NCI-H69 (cell line): ENCODE measurements around the gene LMTK2.

Experiments
- DNase-seq: peaks from one replicate; lab custom pipeline; 2025; lab: John Stamatoyannopoulos, UW

Gene LMTK2

GRCh38 chr7:98106647-98107312 lies at the start of gene LMTK2:
TSS of gene LMTK2 (plus strand) at chr7:98106862. CDS start at chr7:98107178, 316 bp downstream.
- peak; percentile 95 for DNase-seq

GRCh38 chr7:98057157-98057556 lies 49.5 kb upstream of the LMTK2 start:
- no peak for DNase-seq

- no peak for DNase-seq
Observed at GRCh38 chr7:98058186-98058585, 48.5 kb upstream of the LMTK2 start.

- DNase-seq, result no peak
Observed at GRCh38 chr7:98064233-98064632, 42.4 kb upstream of the LMTK2 start.

- no peak for DNase-seq
Observed at GRCh38 chr7:98066208-98066607, 40.5 kb upstream of the LMTK2 start.

- no peak for DNase-seq
Observed at GRCh38 chr7:98066934-98067507, 39.6 kb upstream of the LMTK2 start.

- DNase-seq, result no peak
Observed at GRCh38 chr7:98073047-98073446, 33.6 kb upstream of the LMTK2 start.

GRCh38 chr7:98075801-98076200 lies 30.9 kb upstream of the LMTK2 start:
- DNase-seq, result no peak

- DNase-seq, result no peak
Observed at GRCh38 chr7:98077762-98078161, 28.9 kb upstream of the LMTK2 start.

- peak; percentile 20 for DNase-seq
Observed at GRCh38 chr7:98078197-98078870, 28.3 kb upstream of the LMTK2 start.

- peak; percentile 73 for DNase-seq
Observed at GRCh38 chr7:98079891-98080648, 26.6 kb upstream of the LMTK2 start.

GRCh38 chr7:98081319-98081718 lies 25.3 kb upstream of the LMTK2 start:
- DNase-seq, result no peak

- DNase-seq, result peak; percentile 12
Observed at GRCh38 chr7:98084631-98085030, 22.0 kb upstream of the LMTK2 start.

- DNase-seq, result no peak
Observed at GRCh38 chr7:98085674-98086073, 21.0 kb upstream of the LMTK2 start.

GRCh38 chr7:98086281-98086718 lies 20.4 kb upstream of the LMTK2 start:
- DNase-seq, result peak; percentile 38

GRCh38 chr7:98088109-98088508 lies 18.6 kb upstream of the LMTK2 start:
- no peak for DNase-seq

GRCh38 chr7:98090116-98090515 lies 16.5 kb upstream of the LMTK2 start:
- DNase-seq, result no peak

GRCh38 chr7:98091061-98091460 lies 15.6 kb upstream of the LMTK2 start:
- no peak for DNase-seq

GRCh38 chr7:98091523-98091922 lies 15.1 kb upstream of the LMTK2 start:
- DNase-seq, result no peak

GRCh38 chr7:98097042-98097645 lies 9.5 kb upstream of the LMTK2 start:
- DNase-seq, result no peak

GRCh38 chr7:98100088-98100487 lies 6.6 kb upstream of the LMTK2 start:
- no peak for DNase-seq

GRCh38 chr7:98102170-98102569 lies 4.5 kb upstream of the LMTK2 start:
- DNase-seq, result no peak
